GM12878 (cell line): ENCODE data around the gene NDUFV1. TPM values are rescaled to one million over a fixed set of nuclear protein-coding genes. Genes with fewer than 3 reads are reported as not detected.

ENCODE experiments used
- ATAC-seq: fragments of 200-7000 bp; cut with Tn5 transposase; 3 replicates; pipeline ENCODE4 v1.9.1; 2020; ENCODE audit warnings: mild to moderate bottlenecking, moderate library complexity
- BruUV-seq: library from RNA; stranded (reverse); fragments of 400-500 nt; replicated peaks from 2 replicates; lab custom pipeline; 2021; lab: Mats Ljungman, UMichigan
- CTCF ChIA-PET: fragments of 300-600 bp; sonication (Branson Sonifier 250); formaldehyde crosslinking; extraction: SDS; loops from one replicate; lab custom pipeline; 2021; ENCODE audit warnings: inconsistent platforms; lab: Yijun Ruan, JAX
- POLR2A ChIA-PET: fragments of 350-600 bp; formaldehyde crosslinking; extraction: SDS; loops from one replicate; lab custom pipeline; 2021; ENCODE audit warnings: inconsistent platforms; lab: Charles Lee
- RAD21 ChIA-PET: fragments of 300-600 bp; sonication (Branson Sonifier 250); formaldehyde crosslinking; loops from one replicate; lab custom pipeline; 2023; ENCODE audit warnings: antibody characterized with exemption; ENCODE audit not compliant: unreplicated experiment; lab: Charles Lee
- SMC1A ChIA-PET: fragments of 300-600 bp; sonication (Branson Sonifier 250); formaldehyde crosslinking; loops from one replicate; lab custom pipeline; 2023; ENCODE audit not compliant: unreplicated experiment, uncharacterized antibody; lab: Charles Lee
- DNase-seq: peaks from one replicate; pipeline ENCODE4 v3.0.0-alpha.2; 2011; ENCODE audit warnings: low read depth, low spot score
- FAIRE-seq: peaks from 3 replicates; lab custom pipeline; 2011; peaks lifted over from hg19 to GRCh38; lab: Jason Lieb, UNC
- H2AFZ ChIP-seq: 2 replicates; pipeline ENCODE4 v1.6.0; 2011; ENCODE audit warnings: low read depth, low read length, control low read depth; ENCODE audit not compliant: control insufficient read depth
- H3K27ac ChIP-seq: 2 replicates; pipeline ENCODE4 v1.5.1; 2011; ENCODE audit warnings: control low read depth; ENCODE audit not compliant: control insufficient read depth, insufficient read depth
- H3K27me3 ChIP-seq, 2 experiments: replicated peaks in 1 of 2; 2 replicates each; pipeline versions ENCODE4 v1.6.0 to v1.6.1; 2011; ENCODE audit warnings: low read length in 1 of 2; ENCODE audit not compliant: control insufficient read depth in 2 of 2, insufficient read depth in 2 of 2
- H3K36me3 ChIP-seq, 2 experiments: 2 replicates each; pipeline ENCODE4 v1.5.1; 2011; ENCODE audit warnings: low read length in 1 of 2; ENCODE audit not compliant: control insufficient read depth in 2 of 2, insufficient read depth in 2 of 2
- H3K4me1 ChIP-seq: 2 replicates; pipeline ENCODE4 v1.6.1; 2011; ENCODE audit warnings: mild to moderate bottlenecking, low read length, moderate library complexity, mixed read lengths; ENCODE audit not compliant: control insufficient read depth, insufficient read depth
- H3K4me2 ChIP-seq: 2 replicates; pipeline ENCODE4 v1.6.0; 2011; ENCODE audit warnings: control low read depth; ENCODE audit not compliant: control insufficient read depth, insufficient read depth
- H3K4me3 ChIP-seq: fragments of 200-600 bp; sonication (generic); 2 replicates; pipeline ENCODE4 v1.5.1; 2016
- H3K79me2 ChIP-seq: 2 replicates; pipeline ENCODE4 v1.6.0; 2011; ENCODE audit warnings: low read length; ENCODE audit not compliant: control insufficient read depth, insufficient read depth
- H3K9ac ChIP-seq: 2 replicates; pipeline ENCODE4 v1.8.0; 2011; ENCODE audit warnings: low read length, control low read depth, mixed read lengths; ENCODE audit not compliant: control insufficient read depth, insufficient read depth
- H3K9me3 ChIP-seq: replicated peaks from 3 replicates; pipeline ENCODE4 v1.5.1; 2011; ENCODE audit warnings: mild to moderate bottlenecking, low read length; ENCODE audit not compliant: control insufficient read depth, insufficient read depth
- H4K20me1 ChIP-seq: 2 replicates; pipeline ENCODE4 v1.6.0; 2011; ENCODE audit not compliant: control insufficient read depth, insufficient read depth
- POLR2A ChIP-seq: IDR thresholded peaks from 2 replicates; pipeline ENCODE4 v1.6.1; 2011; ENCODE audit warnings: low read depth, mild to moderate bottlenecking, low read length
- WGBS: methylation state at CpG from one replicate; pipeline ENCODE4 v1.1.6; 2016; ENCODE audit warnings: low lambda C conversion rate; ENCODE audit not compliant: insufficient replicate concordance, insufficient coverage; ENCODE audit errors: missing lambda C conversion rate; 5-methylcytosine and 5-hydroxymethylcytosine counted together
- in situ Hi-C: fragments of 300-500 bp; cut with MboI; formaldehyde crosslinking; loops from 9 replicates; pipeline ENCODE4 v1.14.3; 2018; ENCODE audit warnings: mixed read lengths
- intact Hi-C: fragments of 100-400 bp; cut with micrococcal nuclease; formaldehyde crosslinking; loops from one replicate; pipeline ENCODE4 v1.14.2; 2022; ENCODE audit not compliant: unreplicated experiment
- polyA plus RNA-seq, 11 experiments: library from polyadenylated mRNA; depleted of rRNA in 4 of 11; unstranded in 6 of 11; stranded (reverse) in 5 of 11; fragments of >200 nt; fragmentation: Nextera tagmentation in 4 of 11; fragmentation: Illumina TruSeq in 1 of 11; extraction: Ambion mirVana in 4 of 11; extraction: Trizol in 1 of 11; gene quantifications; 1 replicate in 1 of 11; 2 replicates in 10 of 11; pipeline versions ENCODE4 v1.2.1 to v1.2.3, GENCODE V29; 2011 to 2016; ENCODE audit warnings: inconsistent platforms in 2 of 11, missing spikeins in 2 of 11, low read depth in 1 of 11
- total RNA-seq, 4 experiments: library from RNA; depleted of rRNA in 3 of 4; stranded (reverse); fragments of >200 nt in 3 of 4; fragmentation: Illumina TruSeq in 1 of 4; extraction: Trizol in 1 of 4; gene quantifications; 2 replicates each; pipeline versions ENCODE4 v1.2.1 to v1.2.3, GENCODE V29; 2013 to 2021
- TF ChIP-seq, protein P1 (sequence below): fragments of 150-350 bp; IDR thresholded peaks from 2 replicates; pipeline ENCODE4 v1.6.1; 2016; ENCODE audit warnings: low read depth, low read length

The NDUFV1 gene
- total and polyA plus RNA-seq, 10 of the 15 experiments (the other 5 are each of a cell fraction or from before 2014, with no cell fraction given), result 8.2 to 380 (median 231) TPM

DNA sequence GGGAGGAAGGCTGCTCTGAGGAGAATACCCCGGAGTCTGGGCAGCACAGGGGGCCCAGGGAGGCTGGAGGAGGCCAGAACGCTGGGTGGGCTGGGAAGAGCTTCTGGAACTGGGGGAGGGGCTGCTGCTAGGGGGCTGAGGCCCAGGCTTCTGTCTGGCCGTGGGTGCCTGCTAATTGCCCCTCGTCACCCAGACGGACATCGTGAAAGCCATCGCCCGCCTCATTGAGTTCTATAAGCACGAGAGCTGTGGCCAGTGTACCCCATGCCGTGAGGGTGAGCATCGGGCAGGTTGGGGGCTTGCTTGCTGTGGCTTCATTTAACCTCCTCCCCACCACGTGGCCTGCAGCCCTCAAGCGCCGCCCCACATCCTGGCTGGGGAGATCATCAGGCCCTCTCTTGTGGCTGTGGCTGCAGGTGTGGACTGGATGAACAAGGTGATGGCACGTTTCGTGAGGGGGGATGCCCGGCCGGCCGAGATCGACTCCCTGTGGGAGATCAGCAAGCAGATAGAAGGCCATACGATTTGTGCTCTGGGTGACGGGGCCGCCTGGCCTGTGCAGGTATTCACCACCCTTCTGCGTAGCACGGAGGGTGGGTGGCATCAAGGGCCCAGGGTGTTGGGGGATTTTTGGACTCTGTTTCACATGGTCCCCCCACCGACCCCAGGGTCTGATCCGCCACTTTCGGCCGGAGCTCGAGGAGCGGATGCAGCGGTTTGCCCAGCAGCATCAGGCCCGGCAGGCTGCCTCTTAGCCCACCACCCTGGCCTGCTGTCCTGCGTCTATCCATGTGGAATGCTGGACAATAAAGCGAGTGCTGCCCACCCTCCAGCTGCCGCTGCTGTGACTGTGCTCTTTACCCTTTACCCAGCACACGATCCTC lies 5.2 kb downstream of the NDUFV1 start:
- no TSS peak for BruUV-seq
- H3K4me2 ChIP-seq, result no peak overlapping the region
- peaks cover 34% of the 10 kb centered on the region for H3K4me1 ChIP-seq
- no peaks in the 10 kb centered on the region for H4K20me1 ChIP-seq
- RAD21 ChIA-PET, result interaction anchor here (2.8 kb wide), 1 partner anchor 29 kb away, joined by 21 read pairs; the partner anchor contains the start of gene GSTP1
- peaks cover 11 to 22% of the 10 kb centered on the region in 2 experiments; a peak in 3 of 4 replicates for H3K36me3 ChIP-seq
- in situ Hi-C loops, result no loop called here
- ATAC-seq (no peak), FAIRE-seq (no peak), DNase-seq (no peak)
- WGBS, result 97% methylated on average over 37 of the region's 37 CpGs
- H3K4me3 ChIP-seq, result no peak overlapping the region
- peak; percentile 41 for TF ChIP-seq POLR2A
- TF ChIP-seq, protein P1, sequence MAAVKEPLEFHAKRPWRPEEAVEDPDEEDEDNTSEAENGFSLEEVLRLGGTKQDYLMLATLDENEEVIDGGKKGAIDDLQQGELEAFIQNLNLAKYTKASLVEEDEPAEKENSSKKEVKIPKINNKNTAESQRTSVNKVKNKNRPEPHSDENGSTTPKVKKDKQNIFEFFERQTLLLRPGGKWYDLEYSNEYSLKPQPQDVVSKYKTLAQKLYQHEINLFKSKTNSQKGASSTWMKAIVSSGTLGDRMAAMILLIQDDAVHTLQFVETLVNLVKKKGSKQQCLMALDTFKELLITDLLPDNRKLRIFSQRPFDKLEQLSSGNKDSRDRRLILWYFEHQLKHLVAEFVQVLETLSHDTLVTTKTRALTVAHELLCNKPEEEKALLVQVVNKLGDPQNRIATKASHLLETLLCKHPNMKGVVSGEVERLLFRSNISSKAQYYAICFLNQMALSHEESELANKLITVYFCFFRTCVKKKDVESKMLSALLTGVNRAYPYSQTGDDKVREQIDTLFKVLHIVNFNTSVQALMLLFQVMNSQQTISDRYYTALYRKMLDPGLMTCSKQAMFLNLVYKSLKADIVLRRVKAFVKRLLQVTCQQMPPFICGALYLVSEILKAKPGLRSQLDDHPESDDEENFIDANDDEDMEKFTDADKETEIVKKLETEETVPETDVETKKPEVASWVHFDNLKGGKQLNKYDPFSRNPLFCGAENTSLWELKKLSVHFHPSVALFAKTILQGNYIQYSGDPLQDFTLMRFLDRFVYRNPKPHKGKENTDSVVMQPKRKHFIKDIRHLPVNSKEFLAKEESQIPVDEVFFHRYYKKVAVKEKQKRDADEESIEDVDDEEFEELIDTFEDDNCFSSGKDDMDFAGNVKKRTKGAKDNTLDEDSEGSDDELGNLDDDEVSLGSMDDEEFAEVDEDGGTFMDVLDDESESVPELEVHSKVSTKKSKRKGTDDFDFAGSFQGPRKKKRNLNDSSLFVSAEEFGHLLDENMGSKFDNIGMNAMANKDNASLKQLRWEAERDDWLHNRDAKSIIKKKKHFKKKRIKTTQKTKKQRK, result no peak
- no peaks in the 10 kb centered on the region for H3K9me3 ChIP-seq
- H3K27me3 ChIP-seq, result no peaks in the 10 kb centered on the region
- CTCF ChIA-PET, result interaction anchor here (4.7 to 6.0 kb wide), 2 partner anchors 16 to 27 kb away, joined by 54 to 71 read pairs; partner anchors contain the start of genes GSTP1 and NUDT8
- H3K27ac ChIP-seq, result no peak overlapping the region
- intact Hi-C loops, result loop anchor here (5.0 kb wide), 1 partner anchor 40 kb away; no protein-coding TSS in a partner anchor
- no peak overlapping the region for H2AFZ ChIP-seq
- peaks cover 14% of the 10 kb centered on the region for H3K79me2 ChIP-seq
- POLR2A ChIA-PET, result no interaction called here
- SMC1A ChIA-PET, result interaction anchor here (0.9 kb wide), 1 partner anchor 30 kb away, joined by 3 read pairs; no protein-coding TSS in a partner anchor
- no peak overlapping the region for H3K9ac ChIP-seq
